K562 (cell line): ENCODE data around the gene RBM12. TPM values are rescaled to one million over a fixed set of nuclear protein-coding genes. Genes with fewer than 3 reads are reported as not detected.
A peak's percentile ranks its signal among the peaks of the same experiment; 100 is the strongest.

ENCODE experiments used
- E2F3 ChIP-seq: fragments of 250-450 bp; sonication (Bioruptor Pico); IDR thresholded peaks from 2 replicates; pipeline ENCODE4 v1.4.0; 2020; ENCODE audit warnings: mild to moderate bottlenecking
- ELF1 ChIP-seq: fragments of 200-800 bp; sonication (Bioruptor generic); IDR thresholded peaks from 2 replicates; pipeline ENCODE4 v1.6.1; 2016; ENCODE audit warnings: missing genetic modification characterization, missing compliant biosample characterization
- ELF2 ChIP-seq: fragments of 250-450 bp; sonication (Bioruptor Pico); IDR thresholded peaks from 2 replicates; pipeline ENCODE4 v1.5.0; 2021; ENCODE audit warnings: mild to moderate bottlenecking
- FOSL1 ChIP-seq: fragments of 200-800 bp; sonication (Bioruptor generic); conservative IDR thresholded peaks from 2 replicates; pipeline ENCODE4 v1.6.1; 2016; ENCODE audit warnings: missing genetic modification characterization, missing compliant biosample characterization
- FOXK2 ChIP-seq, 2 experiments: fragments of 450-650 bp; IDR thresholded peaks in 1 of 2; conservative IDR thresholded peaks in 1 of 2; 2 replicates each; pipeline ENCODE4 v1.6.1; 2016; ENCODE audit warnings: low read depth in 2 of 2, mild to moderate bottlenecking in 1 of 2
- HDAC2 ChIP-seq: fragments of 450-650 bp; IDR thresholded peaks from 2 replicates; pipeline ENCODE4 v1.6.1; 2016; ENCODE audit warnings: mild to moderate bottlenecking
- KDM2B ChIP-seq: fragments of 250-450 bp; sonication (Bioruptor Pico); IDR thresholded peaks from 2 replicates; pipeline ENCODE4 v1.8.0; 2021; ENCODE audit warnings: mild to moderate bottlenecking, moderate library complexity
- MTA3 ChIP-seq: fragments of 450-650 bp; formaldehyde crosslinking; IDR thresholded peaks from 2 replicates; pipeline ENCODE4 v1.6.1; 2017; ENCODE audit warnings: mild to moderate bottlenecking, borderline replicate concordance
- NFIC ChIP-seq: fragments of 450-650 bp; IDR thresholded peaks from 2 replicates; pipeline ENCODE4 v1.6.1; 2017; ENCODE audit warnings: mild to moderate bottlenecking, inconsistent platforms
- NFRKB ChIP-seq: fragments of 450-650 bp; IDR thresholded peaks from 2 replicates; pipeline ENCODE4 v1.6.1; 2016; ENCODE audit warnings: low read depth
- NR3C1 ChIP-seq: sonication (generic); formaldehyde crosslinking; IDR thresholded peaks from 2 replicates; pipeline ENCODE4 v1.8.1; 2022; ENCODE audit warnings: missing genetic modification reagents
- PCBP1 ChIP-seq: fragments of 200-400 bp; formaldehyde crosslinking; IDR thresholded peaks from 2 replicates; pipeline ENCODE4 v1.6.1; 2018; ENCODE audit warnings: mild to moderate bottlenecking, low read depth, low read length; ENCODE audit not compliant: poor library complexity, severe bottlenecking
- POLR2AphosphoS2 ChIP-seq: IDR thresholded peaks from 2 replicates; pipeline ENCODE4 v1.6.1; 2012; ENCODE audit warnings: low read length, improper control_type of control experiment
- RBFOX2 ChIP-seq: fragments of 200-400 bp; formaldehyde crosslinking; IDR thresholded peaks from 2 replicates; pipeline ENCODE4 v1.6.1; 2017; ENCODE audit warnings: low read depth, mild to moderate bottlenecking, low read length, moderate library complexity
- RBM15 ChIP-seq: fragments of 200-400 bp; formaldehyde crosslinking; IDR thresholded peaks from 2 replicates; pipeline ENCODE4 v1.6.1; 2018; ENCODE audit warnings: mild to moderate bottlenecking, low read length, moderate library complexity; ENCODE audit not compliant: insufficient read depth
- SMARCE1 ChIP-seq: fragments of 450-650 bp; IDR thresholded peaks from 2 replicates; pipeline ENCODE4 v1.7.1; 2016; ENCODE audit warnings: mild to moderate bottlenecking
- SOX6 ChIP-seq: fragments of 450-650 bp; IDR thresholded peaks from 2 replicates; pipeline ENCODE4 v1.6.1; 2014; ENCODE audit warnings: mild to moderate bottlenecking
- TBP ChIP-seq: optimal IDR thresholded peaks from 2 replicates; pipeline ENCODE3; 2011; ENCODE audit warnings: low read depth, low read length, improper control_type of control experiment
- polyA plus RNA-seq, 8 experiments: library from polyadenylated mRNA; depleted of rRNA in 4 of 8; stranded (reverse) in 5 of 8; unstranded in 3 of 8; fragments of >200 nt; fragmentation: Nextera tagmentation in 2 of 8; fragmentation: Illumina TruSeq in 1 of 8; extraction: Ambion mirVana in 2 of 8; extraction: Trizol in 1 of 8; gene quantifications; 2 replicates each; pipeline versions ENCODE4 v1.2.1 to v1.2.3, GENCODE V29; 2011 to 2014; ENCODE audit warnings: inconsistent platforms in 1 of 8, missing spikeins in 1 of 8
- total RNA-seq, 7 experiments: library from RNA; depleted of rRNA in 6 of 7; stranded (reverse); fragments of >200 nt in 6 of 7; fragmentation: Illumina TruSeq in 2 of 7; extraction: Trizol in 2 of 7; gene quantifications; 2 replicates each; pipeline versions ENCODE4 v1.2.1 to v1.2.3, GENCODE V29; 2011 to 2021; ENCODE audit warnings: low replicate concordance in 1 of 7
- TF ChIP-seq, protein P1 (sequence below): sonication (generic); formaldehyde crosslinking; IDR thresholded peaks from 2 replicates; pipeline ENCODE4 v1.8.1; 2023; ENCODE audit warnings: mild to moderate bottlenecking, missing genetic modification reagents
- TF ChIP-seq, protein P2 (sequence below): fragments of 450-650 bp; IDR thresholded peaks from 2 replicates; pipeline ENCODE4 v1.6.1; 2016; ENCODE audit warnings: antibody characterized with exemption
- TF ChIP-seq, protein P3 (sequence below): fragments of 150-350 bp; conservative IDR thresholded peaks from 2 replicates; pipeline ENCODE4 v1.6.1; 2014; ENCODE audit warnings: low read length
- TF ChIP-seq, protein P4 (sequence below): fragments of 250-450 bp; sonication (Bioruptor Pico); IDR thresholded peaks from 2 replicates; pipeline ENCODE4 v1.4.0; 2020; ENCODE audit warnings: mild to moderate bottlenecking

RBM12 gene
- total and polyA plus RNA-seq, 9 of the 15 experiments (the other 6 are each of a cell fraction or from before 2014, with no cell fraction given): 5.0 to 162 (median 73.3) TPM

DNA sequence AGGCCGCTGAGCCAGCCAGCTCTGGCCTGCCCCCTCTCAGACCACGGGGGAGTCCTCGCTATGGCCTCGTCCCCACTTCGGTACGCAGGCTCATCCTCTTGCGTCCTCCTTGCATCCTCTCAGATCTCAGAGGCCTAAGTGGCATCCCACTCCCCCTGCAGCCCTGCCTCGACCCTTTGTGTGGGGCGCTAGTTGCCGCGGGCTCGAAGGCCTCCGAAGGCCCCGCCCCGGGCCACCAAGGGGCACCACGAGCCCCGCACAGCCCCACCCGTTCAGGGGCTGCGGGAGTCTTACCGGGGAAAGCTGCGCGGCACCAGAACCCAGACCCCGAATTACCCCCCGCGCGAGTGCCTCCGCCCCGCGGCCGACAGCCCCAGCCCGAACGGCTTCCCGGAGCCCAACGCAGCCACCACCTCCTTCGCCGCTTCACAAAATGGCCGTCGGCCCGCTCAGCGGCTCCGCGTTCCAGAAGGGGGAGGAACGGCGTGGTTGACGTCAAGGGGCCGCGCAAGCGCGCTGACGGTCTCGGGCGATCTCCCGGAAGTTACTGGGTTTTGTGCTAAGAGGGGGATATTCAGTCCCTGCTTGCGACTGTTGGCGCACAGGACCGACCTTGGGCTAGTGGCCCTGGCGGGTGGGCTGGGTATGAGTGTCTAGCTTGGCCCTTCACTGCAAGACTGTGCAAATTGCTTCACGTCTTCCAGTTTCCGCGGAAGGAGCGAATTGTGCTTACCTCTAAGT, at the start of gene RBM12, which contains the start of gene CPNE1 (continued):
- TF ChIP-seq HDAC2 (no peak), NFIC (peak; percentile 44; the same call in 1 of the 2 replicates), FOSL1 (tag) (0 out of 2 replicates have a peak, but pooled peaks have one; percentile 28), ELF1 (tag) (peak; percentile 95), SOX6 (peak; percentile 19; the same call in 1 of the 2 replicates), FOXK2 (conservative IDR thresholded peaks at IDR 0.05 in 1 of 2, IDR thresholded peaks at IDR 0.05 in 1 of 2; ENCODE audit: low read depth in 2 of 2) (peak; percentile 28 to 89; a peak in 2 of 4 replicates), TBP (peak; percentile 88), RBM15 (no peak), E2F3 (CRISPR knock-in tag) (peak; percentile 26; the same call in 1 of the 2 replicates), SMARCE1 (no peak), POLR2AphosphoS2 (0 out of 2 replicates have a peak, but pooled peaks have one; percentile 61), PCBP1 (peak; percentile 84), MTA3 (no peak), RBFOX2 (peak; percentile 100), NR3C1 (CRISPR knock-in tag) (no peak; the same call in 1 of the 2 replicates), NFRKB (peak; percentile 97), ELF2 (CRISPR knock-in tag) (peak; percentile 91), KDM2B (CRISPR knock-in tag) (0 out of 2 replicates have a peak, but pooled peaks have one; percentile 5)
- TF ChIP-seq, protein P1, sequence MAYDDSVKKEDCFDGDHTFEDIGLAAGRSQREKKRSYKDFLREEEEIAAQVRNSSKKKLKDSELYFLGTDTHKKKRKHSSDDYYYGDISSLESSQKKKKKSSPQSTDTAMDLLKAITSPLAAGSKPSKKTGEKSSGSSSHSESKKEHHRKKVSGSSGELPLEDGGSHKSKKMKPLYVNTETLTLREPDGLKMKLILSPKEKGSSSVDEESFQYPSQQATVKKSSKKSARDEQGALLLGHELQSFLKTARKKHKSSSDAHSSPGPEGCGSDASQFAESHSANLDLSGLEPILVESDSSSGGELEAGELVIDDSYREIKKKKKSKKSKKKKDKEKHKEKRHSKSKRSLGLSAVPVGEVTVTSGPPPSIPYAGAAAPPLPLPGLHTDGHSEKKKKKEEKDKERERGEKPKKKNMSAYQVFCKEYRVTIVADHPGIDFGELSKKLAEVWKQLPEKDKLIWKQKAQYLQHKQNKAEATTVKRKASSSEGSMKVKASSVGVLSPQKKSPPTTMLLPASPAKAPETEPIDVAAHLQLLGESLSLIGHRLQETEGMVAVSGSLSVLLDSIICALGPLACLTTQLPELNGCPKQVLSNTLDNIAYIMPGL (CRISPR knock-in tag): peak; percentile 80; the same call in 1 of the 2 replicates
- TF ChIP-seq, protein P2, sequence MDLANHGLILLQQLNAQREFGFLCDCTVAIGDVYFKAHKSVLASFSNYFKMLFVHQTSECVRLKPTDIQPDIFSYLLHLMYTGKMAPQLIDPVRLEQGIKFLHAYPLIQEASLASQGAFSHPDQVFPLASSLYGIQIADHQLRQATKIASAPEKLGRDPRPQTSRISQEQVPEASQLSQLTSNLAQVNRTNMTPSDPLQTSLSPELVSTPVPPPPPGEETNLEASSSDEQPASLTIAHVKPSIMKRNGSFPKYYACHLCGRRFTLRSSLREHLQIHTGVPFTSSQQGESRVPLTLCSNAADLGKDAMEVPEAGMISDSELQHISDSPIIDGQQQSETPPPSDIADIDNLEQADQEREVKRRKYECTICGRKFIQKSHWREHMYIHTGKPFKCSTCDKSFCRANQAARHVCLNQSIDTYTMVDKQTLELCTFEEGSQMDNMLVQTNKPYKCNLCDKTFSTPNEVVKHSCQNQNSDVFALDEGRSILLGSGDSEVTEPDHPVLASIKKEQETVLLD: peak; percentile 92
- TF ChIP-seq, protein P3, sequence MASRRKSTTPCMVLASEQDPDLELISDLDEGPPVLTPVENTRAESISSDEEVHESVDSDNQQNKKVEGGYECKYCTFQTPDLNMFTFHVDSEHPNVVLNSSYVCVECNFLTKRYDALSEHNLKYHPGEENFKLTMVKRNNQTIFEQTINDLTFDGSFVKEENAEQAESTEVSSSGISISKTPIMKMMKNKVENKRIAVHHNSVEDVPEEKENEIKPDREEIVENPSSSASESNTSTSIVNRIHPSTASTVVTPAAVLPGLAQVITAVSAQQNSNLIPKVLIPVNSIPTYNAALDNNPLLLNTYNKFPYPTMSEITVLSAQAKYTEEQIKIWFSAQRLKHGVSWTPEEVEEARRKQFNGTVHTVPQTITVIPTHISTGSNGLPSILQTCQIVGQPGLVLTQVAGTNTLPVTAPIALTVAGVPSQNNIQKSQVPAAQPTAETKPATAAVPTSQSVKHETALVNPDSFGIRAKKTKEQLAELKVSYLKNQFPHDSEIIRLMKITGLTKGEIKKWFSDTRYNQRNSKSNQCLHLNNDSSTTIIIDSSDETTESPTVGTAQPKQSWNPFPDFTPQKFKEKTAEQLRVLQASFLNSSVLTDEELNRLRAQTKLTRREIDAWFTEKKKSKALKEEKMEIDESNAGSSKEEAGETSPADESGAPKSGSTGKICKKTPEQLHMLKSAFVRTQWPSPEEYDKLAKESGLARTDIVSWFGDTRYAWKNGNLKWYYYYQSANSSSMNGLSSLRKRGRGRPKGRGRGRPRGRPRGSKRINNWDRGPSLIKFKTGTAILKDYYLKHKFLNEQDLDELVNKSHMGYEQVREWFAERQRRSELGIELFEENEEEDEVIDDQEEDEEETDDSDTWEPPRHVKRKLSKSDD: no peak
- TF ChIP-seq, protein P4, sequence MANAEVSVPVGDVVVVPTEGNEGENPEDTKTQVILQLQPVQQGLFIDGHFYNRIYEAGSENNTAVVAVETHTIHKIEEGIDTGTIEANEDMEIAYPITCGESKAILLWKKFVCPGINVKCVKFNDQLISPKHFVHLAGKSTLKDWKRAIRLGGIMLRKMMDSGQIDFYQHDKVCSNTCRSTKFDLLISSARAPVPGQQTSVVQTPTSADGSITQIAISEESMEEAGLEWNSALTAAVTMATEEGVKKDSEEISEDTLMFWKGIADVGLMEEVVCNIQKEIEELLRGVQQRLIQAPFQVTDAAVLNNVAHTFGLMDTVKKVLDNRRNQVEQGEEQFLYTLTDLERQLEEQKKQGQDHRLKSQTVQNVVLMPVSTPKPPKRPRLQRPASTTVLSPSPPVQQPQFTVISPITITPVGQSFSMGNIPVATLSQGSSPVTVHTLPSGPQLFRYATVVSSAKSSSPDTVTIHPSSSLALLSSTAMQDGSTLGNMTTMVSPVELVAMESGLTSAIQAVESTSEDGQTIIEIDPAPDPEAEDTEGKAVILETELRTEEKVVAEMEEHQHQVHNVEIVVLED (CRISPR knock-in tag): peak; percentile 91
